ENCODE measurements around the gene ZCCHC7. TPM values are rescaled to one million over a fixed set of nuclear protein-coding genes. Genes with fewer than 3 reads are reported as not detected.
A peak's percentile ranks its signal among the peaks of the same experiment; 100 is the strongest.
"Not testable (repeated sequence)": the region's sequence is repeated elsewhere in the genome, so short reads cannot be mapped to it uniquely, and the experiment has no call there.

ZCCHC7 gene
- 10 to 100 TPM; 20.7 to 25.7 TPM for total RNA-seq

DNA sequence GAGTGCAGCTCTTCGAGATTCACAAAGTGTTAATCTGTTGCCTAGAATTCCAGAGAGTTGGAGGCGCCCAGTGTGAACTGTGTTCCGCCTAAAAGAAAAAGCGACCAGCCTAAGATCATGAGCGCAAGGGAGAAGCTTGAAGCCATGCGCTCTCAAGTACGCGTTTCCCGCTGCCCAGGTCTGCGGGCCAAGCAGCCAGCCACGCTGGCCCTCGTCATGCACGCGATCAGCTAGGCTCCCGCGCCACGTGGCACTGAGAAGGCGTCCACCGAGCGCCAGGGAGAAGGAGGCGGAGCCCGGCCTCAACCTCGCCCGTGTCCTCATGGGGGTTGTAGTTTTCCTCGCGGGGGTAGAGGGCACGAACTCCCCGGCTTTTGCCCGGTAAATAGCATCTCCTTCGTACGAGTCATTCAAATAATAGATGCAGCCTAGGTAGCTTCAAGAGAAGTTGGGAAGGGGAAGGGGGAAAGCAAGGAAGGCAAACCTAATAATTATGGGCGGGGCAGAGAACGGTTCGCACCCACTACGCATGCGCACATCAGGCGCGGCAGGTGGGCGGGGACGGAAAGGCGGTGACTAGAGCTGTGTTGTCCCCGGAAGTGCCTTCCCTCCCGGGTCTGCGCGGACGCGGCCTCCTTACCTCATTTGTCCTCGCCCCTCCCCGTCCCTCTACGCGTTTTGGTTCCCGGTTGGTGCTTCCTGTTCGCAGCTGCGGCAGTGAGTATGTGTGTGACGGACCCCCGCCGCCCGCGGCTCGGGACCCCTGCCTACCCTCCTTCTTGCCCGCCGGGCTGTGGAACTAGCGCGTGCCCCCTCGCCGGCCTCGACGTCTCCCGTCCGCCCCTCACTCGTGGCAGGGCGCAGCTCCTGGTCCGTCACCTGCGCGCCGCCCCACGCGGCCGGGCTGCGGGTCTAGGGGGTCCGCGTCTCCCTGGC, at the start of gene ZCCHC7:
Gene ZCCHC7 (plus strand): TSS at position 668 of the 936 bp plus-strand sequence.
- Mint-ChIP-seq H3K36me3 (peaks cover 4% of the 10 kb centered on the region), H3K4me1 (ENCODE audit: low read depth in 2 of 2) (peaks cover 18 to 33% of the 10 kb centered on the region in 2 donors), H3K4me3 (peak within 1 kb of the TSS; percentile 95), H3K9me3 (no peaks in the 10 kb centered on the region), H3K27ac (peak within 1 kb of the TSS; percentile 99), H3K27me3 (no peaks in the 10 kb centered on the region)
- DNase-seq (ENCODE audit: low spot score) = peak; percentile 98
- ATAC-seq = peak; percentile 98 to 99

GRCh38 chr9:37074790-37075189, 45.6 kb upstream of the ZCCHC7 start:
- H3K9me3 Mint-ChIP-seq; H3K36me3 Mint-ChIP-seq; H3K27me3 Mint-ChIP-seq; ATAC-seq; DNase-seq (ENCODE audit: low spot score): not testable (repeated sequence)
- Mint-ChIP-seq H3K4me3 (peak overlapping the region; percentile 38), H3K27ac (peak overlapping the region; percentile 16 to 26), H3K4me1 (ENCODE audit: low read depth in 2 of 2) (peaks cover 10 to 14% of the 10 kb centered on the region in 2 donors)

DNA sequence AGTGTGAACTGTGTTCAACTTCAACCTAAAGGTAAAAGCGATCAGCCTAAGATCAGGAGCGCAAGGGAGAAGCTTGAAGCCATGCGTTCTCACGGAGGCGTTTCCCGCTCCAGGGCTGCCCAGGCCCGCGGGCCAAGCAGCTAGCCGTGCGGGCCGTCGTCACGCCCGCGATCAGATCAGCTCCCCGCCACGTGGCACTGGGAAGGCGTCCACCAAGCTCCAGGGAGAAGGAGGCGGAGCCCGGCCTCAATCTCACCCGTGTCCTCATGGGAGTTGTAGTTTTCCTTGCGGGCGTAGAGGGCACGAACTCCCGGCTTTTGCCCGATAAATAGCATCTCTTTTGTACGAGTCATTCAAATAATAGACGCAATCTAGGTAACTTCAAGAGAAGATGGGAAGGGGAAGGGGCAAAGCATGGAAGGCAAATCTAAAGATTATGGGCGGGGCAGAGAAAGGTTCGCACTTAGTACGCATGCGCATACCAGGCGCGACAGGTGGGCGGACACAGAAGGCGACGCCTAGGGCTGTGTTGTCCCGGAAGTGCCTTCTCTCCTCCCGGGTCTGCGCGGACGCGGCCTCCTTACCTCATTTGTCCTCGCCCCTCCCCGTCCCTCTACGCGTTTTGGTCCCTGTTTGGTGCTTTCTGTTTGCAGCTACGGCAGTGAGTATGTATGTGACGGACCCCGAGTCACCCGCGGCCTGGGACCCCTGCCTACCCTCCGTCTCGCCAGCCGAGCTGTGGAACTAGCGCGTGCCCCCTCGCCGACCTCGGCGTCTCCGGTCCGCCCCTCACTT, 40.8 kb upstream of the ZCCHC7 start:
- Mint-ChIP-seq H3K27ac (peak overlapping the region; percentile 91 to 98), H3K27me3 (peaks cover 0 to 4% of the 10 kb centered on the region in 2 donors), H3K36me3 (no peaks in the 10 kb centered on the region), H3K4me3 (peak overlapping the region; percentile 94), H3K4me1 (ENCODE audit: low read depth in 2 of 2) (peaks cover 26 to 34% of the 10 kb centered on the region in 2 donors), H3K9me3 (no peaks in the 10 kb centered on the region)
- ATAC-seq = peak; percentile 99
- DNase-seq (ENCODE audit: low spot score) = peak; percentile 95

GRCh38 chr9:37080165-37080628, 40.2 kb upstream of the ZCCHC7 start:
- H3K9me3 Mint-ChIP-seq; H3K27me3 Mint-ChIP-seq; H3K36me3 Mint-ChIP-seq; DNase-seq (ENCODE audit: low spot score): not testable (repeated sequence)
- H3K27ac Mint-ChIP-seq = peak overlapping the region; percentile 91 to 98
- ATAC-seq = peak; percentile 3 to 37
- H3K4me3 Mint-ChIP-seq = peak overlapping the region; percentile 94
- peaks cover 23 to 34% of the 10 kb centered on the region in 2 donors for H3K4me1 Mint-ChIP-seq (ENCODE audit: low read depth in 2 of 2)

GRCh38 chr9:37081507-37081906, 38.9 kb upstream of the ZCCHC7 start:
- H3K27ac Mint-ChIP-seq = peak overlapping the region in 1 of 2 donors; percentile 98
- not testable (repeated sequence) for DNase-seq (ENCODE audit: low spot score); ATAC-seq; H3K9me3 Mint-ChIP-seq; H3K27me3 Mint-ChIP-seq; H3K36me3 Mint-ChIP-seq
- H3K4me3 Mint-ChIP-seq = peak overlapping the region; percentile 94
- H3K4me1 Mint-ChIP-seq (ENCODE audit: low read depth in 2 of 2) = peaks cover 23 to 35% of the 10 kb centered on the region in 2 donors

GRCh38 chr9:37082214-37082765, 38.1 kb upstream of the ZCCHC7 start:
- ATAC-seq (no peak), DNase-seq (ENCODE audit: low spot score) (no peak)
- Mint-ChIP-seq H3K27ac (no peak overlapping the region), H3K4me1 (ENCODE audit: low read depth in 2 of 2) (peaks cover 23 to 35% of the 10 kb centered on the region in 2 donors), H3K36me3 (peaks cover 8% of the 10 kb centered on the region), H3K4me3 (no peak overlapping the region), H3K27me3 (no peaks in the 10 kb centered on the region), H3K9me3 (no peaks in the 10 kb centered on the region)

GRCh38 chr9:37083654-37084053, 36.7 kb upstream of the ZCCHC7 start:
- no peaks in the 10 kb centered on the region for H3K9me3 Mint-ChIP-seq
- ATAC-seq = no peak
- no peaks in the 10 kb centered on the region for H3K27me3 Mint-ChIP-seq
- peaks cover 23 to 35% of the 10 kb centered on the region in 2 donors for H3K4me1 Mint-ChIP-seq (ENCODE audit: low read depth in 2 of 2)
- H3K4me3 Mint-ChIP-seq = no peak overlapping the region
- DNase-seq (ENCODE audit: low spot score) = no peak
- H3K36me3 Mint-ChIP-seq = peaks cover 8% of the 10 kb centered on the region
- no peak overlapping the region for H3K27ac Mint-ChIP-seq

DNA sequence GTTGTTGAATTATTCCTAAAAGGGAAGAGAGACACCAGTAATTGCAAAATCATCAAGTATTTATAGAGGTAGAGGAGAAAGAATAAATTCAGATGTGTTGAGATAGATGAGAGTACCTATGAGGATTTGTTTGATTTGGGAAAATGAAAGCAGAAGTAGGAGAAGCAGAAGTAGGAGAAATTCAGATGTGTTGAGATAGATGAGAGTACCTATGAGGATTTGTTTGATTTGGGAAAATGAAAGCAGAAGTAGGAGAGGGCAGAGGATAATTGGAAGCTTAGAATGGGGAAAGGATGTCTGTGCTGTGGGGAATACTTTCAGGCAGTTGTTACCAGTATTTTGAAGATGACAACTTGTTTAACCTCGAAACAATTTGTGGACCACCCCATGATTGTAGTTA, 35.1 kb upstream of the ZCCHC7 start:
- Mint-ChIP-seq H3K36me3 (peaks cover 11% of the 10 kb centered on the region), H3K27me3 (no peaks in the 10 kb centered on the region), H3K4me1 (ENCODE audit: low read depth in 2 of 2) (peaks cover 19 to 38% of the 10 kb centered on the region in 2 donors), H3K27ac (no peak overlapping the region), H3K9me3 (no peaks in the 10 kb centered on the region), H3K4me3 (no peak overlapping the region)
- ATAC-seq (no peak), DNase-seq (ENCODE audit: low spot score) (no peak)

DNA sequence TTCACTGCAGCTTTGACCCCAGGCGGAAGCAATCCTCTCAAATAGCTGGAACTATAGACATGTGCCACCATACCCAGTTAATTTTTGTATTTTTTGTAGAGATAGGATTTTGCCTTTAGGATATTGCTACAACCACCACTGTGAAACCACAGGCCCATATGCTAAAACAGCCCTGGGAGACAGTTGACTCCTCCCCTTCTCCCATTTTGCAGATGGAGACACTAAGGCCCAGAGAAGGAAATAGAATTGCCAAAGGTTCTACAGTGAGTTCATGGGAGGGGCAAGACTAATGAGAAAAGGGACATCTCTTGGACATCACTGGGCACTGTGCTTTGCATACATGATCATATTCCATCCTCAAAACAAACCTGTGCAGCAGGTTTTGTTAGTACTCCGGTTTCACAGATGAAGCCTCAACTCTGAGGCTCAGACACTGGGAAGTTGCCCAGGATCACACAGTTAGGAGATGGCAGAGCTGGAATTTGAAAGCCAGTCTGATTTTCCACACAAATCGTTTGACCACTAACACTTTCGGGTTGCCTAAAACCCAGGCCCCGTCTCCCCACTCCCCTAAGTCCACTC, 27.6 kb upstream of the ZCCHC7 start:
- not testable (repeated sequence) for H3K27me3 Mint-ChIP-seq; H3K4me1 Mint-ChIP-seq (ENCODE audit: low read depth in 2 of 2); ATAC-seq; H3K36me3 Mint-ChIP-seq; H3K4me3 Mint-ChIP-seq; H3K9me3 Mint-ChIP-seq; H3K27ac Mint-ChIP-seq; DNase-seq (ENCODE audit: low spot score)

GRCh38 chr9:37094751-37095150, 25.6 kb upstream of the ZCCHC7 start:
- no peak overlapping the region for H3K4me3 Mint-ChIP-seq
- peaks cover 3 to 4% of the 10 kb centered on the region in 2 donors for H3K4me1 Mint-ChIP-seq (ENCODE audit: low read depth in 2 of 2)
- H3K27ac Mint-ChIP-seq = no peak overlapping the region
- H3K36me3 Mint-ChIP-seq = no peaks in the 10 kb centered on the region
- no peaks in the 10 kb centered on the region for H3K9me3 Mint-ChIP-seq
- no peak for DNase-seq (ENCODE audit: low spot score)
- H3K27me3 Mint-ChIP-seq = no peaks in the 10 kb centered on the region
- no peak for ATAC-seq

DNA sequence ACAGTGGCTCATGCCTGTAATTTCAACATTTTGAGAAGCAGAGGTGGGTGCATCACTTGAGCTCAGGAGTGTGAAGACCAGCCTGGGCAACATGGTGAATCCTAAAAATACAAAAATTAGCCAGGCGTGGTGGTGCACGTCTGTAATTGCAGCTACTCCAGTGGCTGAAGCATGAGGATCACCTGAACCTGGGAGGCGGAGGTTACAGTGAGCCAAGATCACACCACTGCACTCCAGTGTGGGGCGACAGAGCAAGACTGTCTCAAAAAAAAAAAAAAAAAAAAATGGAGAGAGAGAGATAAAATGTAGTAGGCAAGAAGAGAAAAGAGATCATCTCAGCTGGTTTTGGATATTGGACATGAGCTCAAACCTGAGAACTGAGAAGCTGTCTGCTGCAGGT, 23.7 kb upstream of the ZCCHC7 start:
- Mint-ChIP-seq H3K4me1 (ENCODE audit: low read depth in 2 of 2) (peaks cover 0 to 3% of the 10 kb centered on the region in 2 donors), H3K36me3 (no peaks in the 10 kb centered on the region), H3K27me3 (peaks cover 0 to 2% of the 10 kb centered on the region in 2 donors), H3K9me3 (no peaks in the 10 kb centered on the region), H3K4me3 (no peak overlapping the region), H3K27ac (no peak overlapping the region)
- DNase-seq (ENCODE audit: low spot score) (no peak), ATAC-seq (no peak)

- H3K4me1 Mint-ChIP-seq (ENCODE audit: low read depth in 2 of 2) = peaks cover 0 to 3% of the 10 kb centered on the region in 2 donors
- no peak overlapping the region for H3K4me3 Mint-ChIP-seq
- H3K27ac Mint-ChIP-seq = no peak overlapping the region
- H3K27me3 Mint-ChIP-seq = peaks cover 0 to 4% of the 10 kb centered on the region in 2 donors
- DNase-seq (ENCODE audit: low spot score) = no peak
- H3K36me3 Mint-ChIP-seq = no peaks in the 10 kb centered on the region
- no peaks in the 10 kb centered on the region for H3K9me3 Mint-ChIP-seq
- no peak for ATAC-seq
Measured at GRCh38 chr9:37097294-37097693, 23.1 kb upstream of the ZCCHC7 start.

DNA sequence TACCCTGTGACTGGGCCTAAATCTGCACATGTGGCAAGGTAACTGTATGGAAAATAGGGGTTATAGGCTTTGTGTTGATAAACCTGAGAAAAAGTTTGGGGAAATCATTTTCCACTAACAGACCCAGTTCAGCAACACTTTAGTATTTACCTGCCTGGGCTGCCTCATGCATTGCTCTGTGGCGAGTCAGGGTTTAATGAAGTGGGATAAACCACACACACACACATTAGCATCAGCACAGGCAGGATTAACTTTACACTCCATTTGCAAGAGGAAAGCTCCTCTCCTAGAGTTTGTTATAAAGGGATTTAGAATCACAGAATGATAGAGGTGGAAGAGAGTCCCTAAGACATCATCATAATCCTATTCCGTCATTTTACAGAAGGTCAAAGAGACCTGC, 20.0 kb upstream of the ZCCHC7 start:
- Mint-ChIP-seq H3K9me3 (no peaks in the 10 kb centered on the region), H3K4me1 (ENCODE audit: low read depth in 2 of 2) (peaks cover 4 to 6% of the 10 kb centered on the region in 2 donors), H3K27ac (no peak overlapping the region), H3K4me3 (no peak overlapping the region), H3K36me3 (no peaks in the 10 kb centered on the region), H3K27me3 (peaks cover 5 to 12% of the 10 kb centered on the region in 2 donors)
- no peak for ATAC-seq
- no peak for DNase-seq (ENCODE audit: low spot score)
